22Rv1 (cell line): ENCODE results near the gene BMP7.

Experiments
- ZFX ChIP-seq: fragments of 450-650 bp; IDR thresholded peaks from 2 replicates; pipeline ENCODE4 v1.6.1; 2017; ENCODE audit warnings: antibody characterized with exemption, borderline replicate concordance
- TF ChIP-seq, protein P1 (sequence below): fragments of 450-650 bp; IDR thresholded peaks from 2 replicates; pipeline ENCODE4 v1.5.1; 2017; ENCODE audit warnings: mild to moderate bottlenecking

DNA sequence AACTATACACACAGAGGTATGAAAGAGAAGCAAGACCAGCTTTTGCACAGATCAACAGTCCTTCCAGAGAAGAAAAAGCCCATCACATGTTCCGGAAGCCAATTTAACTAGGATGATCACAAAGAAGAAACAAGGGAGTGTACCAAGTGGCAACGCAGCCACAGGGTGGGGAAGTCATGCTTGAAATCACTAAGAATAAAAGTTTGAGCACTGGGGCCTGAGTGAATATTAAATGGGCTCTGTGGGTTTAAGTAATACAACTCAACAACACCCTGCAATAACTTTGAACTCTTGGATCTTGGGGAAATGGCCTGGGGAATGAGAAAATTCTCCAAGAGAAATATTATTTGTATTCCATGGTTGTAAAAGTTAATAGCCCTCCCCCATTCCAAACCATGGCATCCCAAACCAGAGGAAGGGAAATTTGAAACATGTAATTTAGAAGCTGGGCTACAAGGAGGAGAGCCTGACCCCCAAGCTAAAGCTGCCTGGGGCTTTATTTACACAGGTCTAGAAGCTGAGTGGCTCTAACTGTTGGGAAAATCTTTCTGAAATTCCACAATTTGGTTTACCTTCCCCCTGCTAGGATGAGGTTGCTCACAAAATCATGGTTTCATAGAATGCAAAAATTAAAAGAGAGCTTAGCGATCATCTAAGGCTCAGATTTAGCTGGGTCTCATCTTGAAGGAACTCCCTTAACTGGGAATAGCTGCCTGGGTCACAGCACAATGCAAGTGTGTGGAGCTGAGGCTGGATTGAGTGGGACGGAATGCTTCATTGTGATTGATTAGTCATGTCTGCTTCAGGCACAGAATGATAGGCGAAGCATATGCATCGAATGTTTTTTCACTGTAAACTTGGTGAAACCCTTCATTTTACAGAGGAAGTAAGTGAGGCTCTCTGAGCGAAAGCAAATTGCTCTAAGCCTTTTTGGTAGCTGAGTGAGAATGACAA lies 143.6 kb downstream of the BMP7 start:
- TF ChIP-seq, protein P1, sequence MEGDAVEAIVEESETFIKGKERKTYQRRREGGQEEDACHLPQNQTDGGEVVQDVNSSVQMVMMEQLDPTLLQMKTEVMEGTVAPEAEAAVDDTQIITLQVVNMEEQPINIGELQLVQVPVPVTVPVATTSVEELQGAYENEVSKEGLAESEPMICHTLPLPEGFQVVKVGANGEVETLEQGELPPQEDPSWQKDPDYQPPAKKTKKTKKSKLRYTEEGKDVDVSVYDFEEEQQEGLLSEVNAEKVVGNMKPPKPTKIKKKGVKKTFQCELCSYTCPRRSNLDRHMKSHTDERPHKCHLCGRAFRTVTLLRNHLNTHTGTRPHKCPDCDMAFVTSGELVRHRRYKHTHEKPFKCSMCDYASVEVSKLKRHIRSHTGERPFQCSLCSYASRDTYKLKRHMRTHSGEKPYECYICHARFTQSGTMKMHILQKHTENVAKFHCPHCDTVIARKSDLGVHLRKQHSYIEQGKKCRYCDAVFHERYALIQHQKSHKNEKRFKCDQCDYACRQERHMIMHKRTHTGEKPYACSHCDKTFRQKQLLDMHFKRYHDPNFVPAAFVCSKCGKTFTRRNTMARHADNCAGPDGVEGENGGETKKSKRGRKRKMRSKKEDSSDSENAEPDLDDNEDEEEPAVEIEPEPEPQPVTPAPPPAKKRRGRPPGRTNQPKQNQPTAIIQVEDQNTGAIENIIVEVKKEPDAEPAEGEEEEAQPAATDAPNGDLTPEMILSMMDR = no peak
- no peak for TF ChIP-seq ZFX
